GM23248 (cell line): Measurements from ENCODE around the gene RNF166. TPM values are rescaled to one million over a fixed set of nuclear protein-coding genes. Genes with fewer than 3 reads are reported as not detected.

ENCODE experiments used
- DNase-seq: peaks from one replicate; pipeline ENCODE4 v3.0.0-alpha.2; 2015
- H2AFZ ChIP-seq: fragments of 200-600 bp; sonication (generic); 2 replicates; pipeline ENCODE4 v1.6.1; 2016; ENCODE audit warnings: antibody characterized with exemption
- H3F3A ChIP-seq: fragments of 200-600 bp; sonication (generic); 2 replicates; pipeline ENCODE4 v1.6.1; 2016; ENCODE audit warnings: mild to moderate bottlenecking, antibody characterized with exemption, mixed run types; ENCODE audit not compliant: insufficient read depth
- H3K27ac ChIP-seq: fragments of 200-600 bp; sonication (generic); 2 replicates; pipeline ENCODE4 v1.5.1; 2016; ENCODE audit warnings: mild to moderate bottlenecking
- H3K27me3 ChIP-seq: fragments of 200-600 bp; sonication (generic); replicated peaks from 2 replicates; pipeline ENCODE4 v1.6.1; 2016; ENCODE audit warnings: mild to moderate bottlenecking; ENCODE audit not compliant: insufficient read depth
- H3K36me3 ChIP-seq: fragments of 200-600 bp; sonication (generic); 2 replicates; pipeline ENCODE4 v1.6.1; 2016; ENCODE audit warnings: low read depth, mild to moderate bottlenecking
- H3K4me1 ChIP-seq: fragments of 200-600 bp; sonication (generic); 2 replicates; pipeline ENCODE4 v1.6.1; 2016; ENCODE audit warnings: mild to moderate bottlenecking; ENCODE audit not compliant: insufficient read depth
- H3K4me2 ChIP-seq: fragments of 200-600 bp; sonication (generic); one replicate; pipeline ENCODE4 v1.6.1; 2016; ENCODE audit warnings: mild to moderate bottlenecking; ENCODE audit not compliant: unreplicated experiment
- H3K4me3 ChIP-seq: fragments of 200-600 bp; sonication (generic); 2 replicates; pipeline ENCODE4 v1.5.1; 2016; ENCODE audit warnings: mild to moderate bottlenecking
- H3K79me2 ChIP-seq: fragments of 200-600 bp; sonication (generic); 2 replicates; pipeline ENCODE4 v1.6.1; 2016; ENCODE audit warnings: mild to moderate bottlenecking; ENCODE audit not compliant: insufficient read depth
- H3K9ac ChIP-seq: fragments of 200-600 bp; sonication (generic); 2 replicates; pipeline ENCODE4 v1.6.1; 2016; ENCODE audit warnings: mild to moderate bottlenecking
- H3K9me2 ChIP-seq: fragments of 200-600 bp; sonication (generic); 2 replicates; pipeline ENCODE4 v1.6.1; 2016; ENCODE audit warnings: mixed run types, mild to moderate bottlenecking, moderate library complexity; ENCODE audit not compliant: insufficient read depth
- H3K9me3 ChIP-seq: fragments of 200-600 bp; sonication (generic); one replicate; pipeline ENCODE4 v1.6.1; 2017; ENCODE audit warnings: low read depth
- H4K20me1 ChIP-seq: fragments of 200-600 bp; sonication (generic); 2 replicates; pipeline ENCODE4 v1.6.0; 2016; ENCODE audit not compliant: insufficient read depth
- EZH2 ChIP-seq: fragments of 200-600 bp; sonication (generic); IDR thresholded peaks from 2 replicates; pipeline ENCODE4 v1.6.1; 2018; ENCODE audit warnings: antibody characterized with exemption, mild to moderate bottlenecking; ENCODE audit not compliant: insufficient read depth, poor library complexity, severe bottlenecking
- EZH2phosphoT487 ChIP-seq: fragments of 200-600 bp; sonication (generic); IDR thresholded peaks from 2 replicates; pipeline ENCODE4 v1.6.1; 2018; ENCODE audit warnings: antibody characterized with exemption, moderate library complexity, mild to moderate bottlenecking, low read depth; ENCODE audit not compliant: insufficient read depth
- WGBS, 2 experiments: methylation state at CpG; one replicate each; pipeline ENCODE4 v1.1.6; 2015 to 2017; ENCODE audit warnings: low lambda C conversion rate in 2 of 2, low coverage in 1 of 2; ENCODE audit errors: missing lambda C conversion rate in 2 of 2; 5-methylcytosine and 5-hydroxymethylcytosine counted together
- in situ Hi-C: fragments of 300-500 bp; cut with MboI; formaldehyde crosslinking; loops from 2 replicates; pipeline ENCODE4 v1.15.0; 2020
- polyA plus RNA-seq: library from polyadenylated mRNA; unstranded; fragments of >200 nt; fragmentation: Nextera tagmentation; extraction: Ambion mirVana; gene quantifications from 2 replicates; pipeline ENCODE4 v1.2.1, GENCODE V29; 2016
- total RNA-seq: library from RNA; depleted of rRNA; stranded (reverse); fragments of >200 nt; shearing (Covaris generic); gene quantifications from 2 replicates; pipeline ENCODE4 v1.2.3, GENCODE V29; 2014

Gene RNF166
- total and polyA plus RNA-seq, 2 experiments from 2014 or later = 8.9 to 14.6 TPM

GRCh38 chr16:88705076-88705684 lies 1.0 kb downstream of the RNF166 start:
- Histone ChIP-seq H3F3A (0 out of 2 replicates have a peak, but pooled peaks cover 5% of the 10 kb centered on the region), H3K4me2 (peak overlapping the region; percentile 98), H3K27ac (peak overlapping the region; percentile 36), H3K9ac (peak overlapping the region; percentile 89), H4K20me1 (no peaks in the 10 kb centered on the region), H3K79me2 (peaks cover 27% of the 10 kb centered on the region), H3K9me3 (no peaks in the 10 kb centered on the region), H3K9me2 (no peaks in the 10 kb centered on the region), H2AFZ (peak overlapping the region; percentile 52), H3K4me3 (peak overlapping the region; percentile 89), H3K27me3 (no peaks in the 10 kb centered on the region), H3K4me1 (peaks cover 15% of the 10 kb centered on the region), H3K36me3 (no peaks in the 10 kb centered on the region)
- DNase-seq = peak; percentile 78
- in situ Hi-C loops = no loop called here
- 21 to 23% methylated on average over 9 of the region's 9 CpGs for WGBS, 2 experiments
- TF ChIP-seq EZH2phosphoT487 (no peak), EZH2 (no peak)

DNA sequence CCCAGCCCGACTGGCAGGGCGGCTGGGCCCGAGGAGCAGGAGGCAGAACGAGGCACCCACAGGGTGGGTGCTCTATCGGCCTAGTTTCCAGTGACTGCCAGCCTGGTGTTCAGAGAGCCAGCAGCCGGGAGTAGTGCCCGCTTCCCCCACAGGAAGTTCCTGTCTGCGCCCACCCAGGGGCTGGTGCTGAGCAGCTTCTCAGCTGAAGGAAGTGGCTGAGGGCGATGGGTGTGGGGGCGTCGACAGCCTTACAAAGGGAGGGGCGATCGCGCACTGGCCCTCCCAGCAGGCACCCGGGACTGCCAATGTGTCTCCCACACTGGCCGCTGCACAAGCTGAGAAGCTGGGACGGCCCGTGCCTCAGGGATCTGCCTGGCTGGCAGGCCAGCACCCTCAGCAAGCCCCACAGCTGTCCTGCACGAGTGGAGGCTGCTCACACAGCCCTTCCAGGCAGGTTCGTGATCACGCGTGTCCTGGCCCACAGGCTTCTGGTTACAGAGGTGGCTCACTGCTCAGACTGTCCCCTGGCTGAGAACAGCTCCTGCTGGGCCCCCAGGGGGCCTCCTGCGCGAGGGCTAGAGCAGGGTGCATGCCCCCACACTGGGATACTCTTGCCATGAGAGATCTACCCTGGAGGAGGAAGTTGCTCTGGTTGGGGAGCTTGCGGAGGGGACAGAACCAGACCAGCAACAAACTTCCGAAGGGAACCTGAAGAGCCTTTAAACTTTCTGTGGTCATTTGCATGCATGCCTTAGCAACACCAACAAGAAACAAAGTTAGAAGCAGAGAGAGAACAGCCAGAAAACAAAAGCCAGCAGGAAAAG lies 2.5 kb downstream of the RNF166 start:
- Histone ChIP-seq H3K79me2 (peaks cover 22% of the 10 kb centered on the region), H3F3A (0 out of 2 replicates have a peak, but pooled peaks cover 5% of the 10 kb centered on the region), H3K9me2 (no peaks in the 10 kb centered on the region), H3K9me3 (no peaks in the 10 kb centered on the region), H3K4me1 (peaks cover 15% of the 10 kb centered on the region), H3K4me3 (no peak overlapping the region), H3K9ac (no peak overlapping the region), H3K27me3 (no peaks in the 10 kb centered on the region), H4K20me1 (no peaks in the 10 kb centered on the region), H3K36me3 (no peaks in the 10 kb centered on the region), H3K27ac (no peak overlapping the region), H2AFZ (no peak overlapping the region), H3K4me2 (no peak overlapping the region)
- in situ Hi-C loops = no loop called here
- TF ChIP-seq EZH2phosphoT487 (no peak), EZH2 (no peak)
- no peak for DNase-seq
- WGBS, 2 experiments = 66 to 73% methylated on average over 25 to 26 of the region's 26 CpGs

- no peak overlapping the region for H3K9ac ChIP-seq
- H3K79me2 ChIP-seq = peaks cover 11% of the 10 kb centered on the region
- H3K4me2 ChIP-seq = no peak overlapping the region
These were observed 3.6 kb downstream of the RNF166 start for GRCh38 chr16:88702371-88703210.

More at GRCh38 chr16:88702371-88703210, 3.6 kb downstream of the RNF166 start:
- Histone ChIP-seq H4K20me1 (no peaks in the 10 kb centered on the region), H3K9me3 (no peaks in the 10 kb centered on the region), H2AFZ (no peak overlapping the region), H3K4me1 (peaks cover 12% of the 10 kb centered on the region), H3K4me3 (no peak overlapping the region), H3K27me3 (no peaks in the 10 kb centered on the region), H3K36me3 (no peaks in the 10 kb centered on the region), H3K27ac (no peak overlapping the region), H3F3A (0 out of 2 replicates have a peak, but pooled peaks cover 5% of the 10 kb centered on the region), H3K9me2 (no peaks in the 10 kb centered on the region)
- TF ChIP-seq EZH2 (no peak), EZH2phosphoT487 (no peak)
- in situ Hi-C loops = no loop called here
- no peak for DNase-seq
- 87 to 89% methylated on average over 27 to 31 of the region's 31 CpGs for WGBS, 2 experiments
